DMS114 treated with DMSO at 0.1 percent for 48 hours (cell line): ENCODE data around the gene P2RY11.

Experiments
- DNase-seq: peaks from one replicate; lab custom pipeline; 2025; ENCODE audit not compliant: unreplicated experiment; lab: John Stamatoyannopoulos, UW

P2RY11 gene

GRCh38 chr19:10137751-10138682 lies 26.5 kb downstream of the P2RY11 start:
- DNase-seq, result no peak

- no peak for DNase-seq
These were observed 27.6 kb downstream of the P2RY11 start for GRCh38 chr19:10138879-10139795.

GRCh38 chr19:10139952-10140351 lies 28.5 kb downstream of the P2RY11 start:
- DNase-seq, result no peak

GRCh38 chr19:10141479-10141878 lies 30.0 kb downstream of the P2RY11 start:
- no peak for DNase-seq

- DNase-seq, result no peak
These were observed 30.5 kb downstream of the P2RY11 start for GRCh38 chr19:10141973-10142372.

- DNase-seq, result no peak
These were observed 31.3 kb downstream of the P2RY11 start for GRCh38 chr19:10142701-10143375.

GRCh38 chr19:10143681-10144080 lies 32.2 kb downstream of the P2RY11 start:
- DNase-seq, result no peak

GRCh38 chr19:10144361-10144760 lies 32.9 kb downstream of the P2RY11 start:
- no peak for DNase-seq

- no peak for DNase-seq
These were observed 33.5 kb downstream of the P2RY11 start for GRCh38 chr19:10145031-10145430.

- DNase-seq, result no peak
These were observed 34.6 kb downstream of the P2RY11 start for GRCh38 chr19:10146142-10146541.

- no peak for DNase-seq
These were observed 37.9 kb downstream of the P2RY11 start for GRCh38 chr19:10149427-10149826.

- no peak for DNase-seq
These were observed 40.0 kb downstream of the P2RY11 start for GRCh38 chr19:10151521-10151920.

- no peak for DNase-seq
These were observed 40.6 kb downstream of the P2RY11 start for GRCh38 chr19:10152100-10152499.

GRCh38 chr19:10155839-10156238 lies 44.3 kb downstream of the P2RY11 start:
- no peak for DNase-seq

GRCh38 chr19:10158071-10158470 lies 46.6 kb downstream of the P2RY11 start:
- DNase-seq, result no peak

GRCh38 chr19:10158485-10158884 lies 47.0 kb downstream of the P2RY11 start:
- DNase-seq, result no peak

- no peak for DNase-seq
These were observed 48.1 kb downstream of the P2RY11 start for GRCh38 chr19:10159610-10160009.

GRCh38 chr19:10163536-10163935 lies 52.0 kb downstream of the P2RY11 start:
- DNase-seq, result no peak
